HG03060 (cell line): Measurements from ENCODE around the gene EMP1.
"Not testable (repeated sequence)": the region's sequence is repeated elsewhere in the genome, so short reads cannot be mapped to it uniquely, and the experiment has no call there.

Experiments
- ATAC-seq: cut with Tn5 transposase; IDR thresholded peaks from one replicate; pipeline ENCODE4 v1.9.1; 2021; ENCODE audit warnings: low read depth, moderate number of reproducible peaks; ENCODE audit not compliant: unreplicated experiment

Gene EMP1

DNA sequence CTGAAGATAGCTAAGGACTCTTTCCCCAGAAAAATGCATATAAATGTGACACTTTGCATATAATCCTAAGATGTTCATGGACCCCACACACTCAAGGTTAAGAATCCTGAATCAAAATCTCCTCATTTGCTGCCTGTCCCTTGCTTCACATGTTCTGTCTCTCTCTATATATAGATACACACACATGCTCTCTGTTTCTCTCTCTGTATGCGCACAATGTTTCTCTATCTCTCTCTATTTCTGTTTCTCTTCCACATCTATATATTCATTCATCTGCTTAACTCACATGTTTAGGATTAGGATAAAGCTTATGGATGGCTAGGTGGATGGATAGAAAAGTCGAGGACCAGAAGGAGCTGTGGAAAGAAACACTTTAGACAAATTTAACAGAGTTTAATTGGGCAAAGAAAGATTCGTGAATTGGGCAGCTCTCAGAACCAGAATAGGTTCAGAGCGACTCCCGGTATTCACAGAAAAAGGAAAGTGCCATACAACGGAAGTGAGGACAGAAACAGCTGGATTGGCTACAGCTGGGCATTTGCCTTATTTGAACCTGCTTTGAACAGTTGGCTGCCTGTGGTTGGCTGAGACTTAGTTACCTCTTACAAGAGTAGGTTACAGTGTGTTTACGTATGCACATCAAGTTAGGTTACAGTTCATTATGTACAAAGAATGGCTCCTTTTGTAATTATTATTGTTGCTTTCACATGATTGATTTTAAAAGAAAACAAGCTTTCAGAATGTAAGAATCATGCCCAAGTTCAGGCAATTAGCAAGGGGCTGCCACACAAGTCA is 57.6 kb downstream of the EMP1 start:
- no peak for ATAC-seq

- no peak for ATAC-seq
Measured at GRCh38 chr12:13255792-13256691, 59.5 kb downstream of the EMP1 start.

GRCh38 chr12:13256692-13257045 is 60.1 kb downstream of the EMP1 start:
- ATAC-seq = no peak

DNA sequence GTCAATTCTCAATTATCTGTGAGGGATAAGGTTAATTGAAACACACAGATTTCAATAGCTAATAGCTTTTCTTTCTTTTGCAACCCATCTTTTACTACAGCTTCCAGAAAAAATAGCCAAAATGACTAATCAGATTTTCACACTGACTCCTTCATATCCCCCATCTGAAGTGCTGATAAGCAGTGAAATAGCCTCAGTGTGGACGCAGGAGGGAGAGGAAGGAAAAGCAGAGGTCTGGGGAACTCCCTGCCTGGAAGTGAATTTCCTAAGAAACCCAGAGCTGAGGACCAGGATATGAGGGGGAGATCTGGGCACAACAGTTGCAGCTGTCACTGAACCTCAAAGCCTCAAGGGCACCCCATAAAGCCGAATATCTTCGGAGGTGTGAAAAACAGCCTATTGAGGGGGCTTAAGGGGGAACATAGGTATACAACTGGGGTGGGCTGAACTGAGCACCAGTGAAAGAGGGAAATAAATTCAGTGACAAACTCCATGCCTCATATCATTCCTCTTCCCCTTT is 60.9 kb downstream of the EMP1 start:
- no peak for ATAC-seq

- no peak for ATAC-seq
Measured at GRCh38 chr12:13258197-13258596, 61.7 kb downstream of the EMP1 start.

GRCh38 chr12:13258717-13259119 is 62.2 kb downstream of the EMP1 start:
- ATAC-seq = no peak

DNA sequence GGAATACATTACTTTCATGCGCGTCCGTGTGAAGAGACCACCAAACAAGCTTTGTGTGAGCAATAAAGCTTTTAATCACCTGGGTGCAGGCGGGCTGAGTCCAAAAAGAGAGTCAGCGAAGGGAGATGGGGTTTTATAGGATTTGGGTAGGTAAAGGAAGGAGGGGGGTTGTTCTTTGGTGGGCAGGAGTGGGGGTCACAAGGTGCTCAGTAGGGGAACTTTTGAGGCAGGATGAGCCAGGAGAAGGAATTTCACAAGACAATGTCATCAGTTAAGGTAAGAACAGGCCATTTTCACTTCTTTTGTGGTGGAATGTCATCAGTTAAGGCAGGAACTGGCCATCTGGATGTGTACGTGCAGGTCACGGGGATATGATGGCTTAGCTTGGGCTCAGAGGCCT is 63.1 kb downstream of the EMP1 start:
- ATAC-seq = not testable (repeated sequence)

DNA sequence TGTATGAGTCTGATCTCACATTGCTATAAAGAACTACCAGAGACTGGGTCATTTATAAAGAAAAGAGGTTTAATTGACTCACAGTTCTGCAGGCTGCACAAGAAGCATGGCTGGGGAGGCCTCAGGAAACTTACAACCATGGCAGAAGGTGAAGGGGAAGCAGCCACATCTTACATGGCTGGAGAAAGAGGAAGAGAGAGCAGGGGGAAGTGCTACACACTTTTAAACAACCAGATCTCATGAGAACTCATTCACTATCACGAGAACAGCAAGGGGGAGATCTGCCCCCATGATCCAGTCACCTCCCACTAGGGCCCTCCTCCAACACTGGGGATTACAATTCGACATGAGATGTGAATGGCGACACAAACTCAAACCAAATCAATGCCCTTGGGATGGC is 71.3 kb downstream of the EMP1 start:
- not testable (repeated sequence) for ATAC-seq

DNA sequence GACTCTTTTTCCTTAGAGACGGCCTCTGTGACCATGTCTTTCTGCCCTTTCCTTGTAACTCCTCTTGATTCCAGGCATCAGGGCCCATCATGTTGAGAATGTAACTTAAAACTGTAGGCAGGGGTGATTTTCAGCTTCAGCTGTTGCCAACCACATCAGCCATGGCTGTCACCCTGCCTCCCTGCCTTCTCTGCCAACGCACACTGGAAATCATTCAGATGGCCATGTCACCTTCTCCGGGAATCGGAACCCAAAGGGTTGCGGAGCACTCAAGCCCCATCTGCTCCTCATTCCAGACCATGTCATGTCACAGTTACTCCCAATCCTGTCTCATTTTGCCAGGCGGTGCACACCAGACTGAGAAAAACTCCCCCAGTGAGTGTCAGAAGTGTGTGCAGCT is 72.1 kb downstream of the EMP1 start:
- ATAC-seq = no peak
